Measurements from ENCODE around the gene GPC6.

DNA sequence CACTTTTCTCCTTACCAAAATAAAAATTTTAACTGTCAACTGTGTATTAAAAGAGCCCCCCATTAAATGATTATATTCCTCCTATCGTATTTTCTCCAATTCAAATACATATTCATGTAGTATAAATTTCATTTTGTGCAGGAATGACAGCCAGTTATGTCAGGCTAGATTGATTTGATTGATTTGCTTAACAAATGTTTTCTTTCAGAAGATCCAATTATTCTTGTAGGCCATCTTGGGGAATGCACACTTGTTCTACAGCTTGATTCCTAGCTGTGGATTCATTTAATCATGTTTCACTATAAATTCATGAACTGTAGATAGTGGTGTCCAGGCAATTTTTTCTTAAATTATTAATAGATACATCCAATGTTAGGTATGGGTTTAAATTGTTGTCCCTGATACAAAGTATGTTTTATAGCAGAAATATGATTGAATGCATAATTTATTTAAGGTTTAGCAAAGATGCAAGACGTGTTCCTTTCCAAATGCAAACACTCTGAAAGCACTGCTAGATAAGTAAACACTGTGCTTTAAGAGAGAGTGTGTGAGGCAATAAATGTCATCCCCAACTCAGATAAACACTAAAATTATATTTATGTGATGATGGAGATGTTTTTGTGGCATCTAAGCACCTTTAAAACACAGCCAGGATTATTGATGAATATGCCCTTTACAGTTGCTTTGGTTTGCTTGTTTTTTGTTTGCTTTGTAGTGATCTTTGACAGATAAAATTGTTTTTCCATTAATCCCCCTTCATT, 721.7 kb downstream of the GPC6 start:
- TF ChIP-seq, protein P1, sequence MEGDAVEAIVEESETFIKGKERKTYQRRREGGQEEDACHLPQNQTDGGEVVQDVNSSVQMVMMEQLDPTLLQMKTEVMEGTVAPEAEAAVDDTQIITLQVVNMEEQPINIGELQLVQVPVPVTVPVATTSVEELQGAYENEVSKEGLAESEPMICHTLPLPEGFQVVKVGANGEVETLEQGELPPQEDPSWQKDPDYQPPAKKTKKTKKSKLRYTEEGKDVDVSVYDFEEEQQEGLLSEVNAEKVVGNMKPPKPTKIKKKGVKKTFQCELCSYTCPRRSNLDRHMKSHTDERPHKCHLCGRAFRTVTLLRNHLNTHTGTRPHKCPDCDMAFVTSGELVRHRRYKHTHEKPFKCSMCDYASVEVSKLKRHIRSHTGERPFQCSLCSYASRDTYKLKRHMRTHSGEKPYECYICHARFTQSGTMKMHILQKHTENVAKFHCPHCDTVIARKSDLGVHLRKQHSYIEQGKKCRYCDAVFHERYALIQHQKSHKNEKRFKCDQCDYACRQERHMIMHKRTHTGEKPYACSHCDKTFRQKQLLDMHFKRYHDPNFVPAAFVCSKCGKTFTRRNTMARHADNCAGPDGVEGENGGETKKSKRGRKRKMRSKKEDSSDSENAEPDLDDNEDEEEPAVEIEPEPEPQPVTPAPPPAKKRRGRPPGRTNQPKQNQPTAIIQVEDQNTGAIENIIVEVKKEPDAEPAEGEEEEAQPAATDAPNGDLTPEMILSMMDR (IDR thresholded peaks at IDR 0.05), result no peak
- TF ChIP-seq POLR2A (IDR thresholded peaks at IDR 0.05; ENCODE audit: low read length), result no peak
- TF ChIP-seq RAD21 (conservative IDR thresholded peaks at IDR 0.05 in 1 of 2, IDR thresholded peaks at IDR 0.05 in 1 of 2), result no peak
- no peak for TF ChIP-seq MAFK (IDR thresholded peaks at IDR 0.05; ENCODE audit: partially characterized antibody)
- TF ChIP-seq, protein P2, sequence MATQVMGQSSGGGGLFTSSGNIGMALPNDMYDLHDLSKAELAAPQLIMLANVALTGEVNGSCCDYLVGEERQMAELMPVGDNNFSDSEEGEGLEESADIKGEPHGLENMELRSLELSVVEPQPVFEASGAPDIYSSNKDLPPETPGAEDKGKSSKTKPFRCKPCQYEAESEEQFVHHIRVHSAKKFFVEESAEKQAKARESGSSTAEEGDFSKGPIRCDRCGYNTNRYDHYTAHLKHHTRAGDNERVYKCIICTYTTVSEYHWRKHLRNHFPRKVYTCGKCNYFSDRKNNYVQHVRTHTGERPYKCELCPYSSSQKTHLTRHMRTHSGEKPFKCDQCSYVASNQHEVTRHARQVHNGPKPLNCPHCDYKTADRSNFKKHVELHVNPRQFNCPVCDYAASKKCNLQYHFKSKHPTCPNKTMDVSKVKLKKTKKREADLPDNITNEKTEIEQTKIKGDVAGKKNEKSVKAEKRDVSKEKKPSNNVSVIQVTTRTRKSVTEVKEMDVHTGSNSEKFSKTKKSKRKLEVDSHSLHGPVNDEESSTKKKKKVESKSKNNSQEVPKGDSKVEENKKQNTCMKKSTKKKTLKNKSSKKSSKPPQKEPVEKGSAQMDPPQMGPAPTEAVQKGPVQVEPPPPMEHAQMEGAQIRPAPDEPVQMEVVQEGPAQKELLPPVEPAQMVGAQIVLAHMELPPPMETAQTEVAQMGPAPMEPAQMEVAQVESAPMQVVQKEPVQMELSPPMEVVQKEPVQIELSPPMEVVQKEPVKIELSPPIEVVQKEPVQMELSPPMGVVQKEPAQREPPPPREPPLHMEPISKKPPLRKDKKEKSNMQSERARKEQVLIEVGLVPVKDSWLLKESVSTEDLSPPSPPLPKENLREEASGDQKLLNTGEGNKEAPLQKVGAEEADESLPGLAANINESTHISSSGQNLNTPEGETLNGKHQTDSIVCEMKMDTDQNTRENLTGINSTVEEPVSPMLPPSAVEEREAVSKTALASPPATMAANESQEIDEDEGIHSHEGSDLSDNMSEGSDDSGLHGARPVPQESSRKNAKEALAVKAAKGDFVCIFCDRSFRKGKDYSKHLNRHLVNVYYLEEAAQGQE (IDR thresholded peaks at IDR 0.05), result no peak
- TF ChIP-seq RCOR1 (IDR thresholded peaks at IDR 0.05; ENCODE audit: low read depth, low read length), result no peak
- TF ChIP-seq RNF2 (IDR thresholded peaks at IDR 0.05; ENCODE audit: borderline replicate concordance, low read depth), result no peak

Data from A549 (cell line).